GM18517 (cell line): Measurements from ENCODE around the gene UBLCP1.
A peak's percentile ranks its signal among the peaks of the same experiment; 100 is the strongest.
"Not testable (repeated sequence)": the region's sequence is repeated elsewhere in the genome, so short reads cannot be mapped to it uniquely, and the experiment has no call there.

Source experiments
- ATAC-seq: cut with Tn5 transposase; IDR thresholded peaks from one replicate; pipeline ENCODE4 v1.9.1; 2021; ENCODE audit warnings: mild to moderate bottlenecking, moderate library complexity; ENCODE audit not compliant: unreplicated experiment

Gene UBLCP1

DNA sequence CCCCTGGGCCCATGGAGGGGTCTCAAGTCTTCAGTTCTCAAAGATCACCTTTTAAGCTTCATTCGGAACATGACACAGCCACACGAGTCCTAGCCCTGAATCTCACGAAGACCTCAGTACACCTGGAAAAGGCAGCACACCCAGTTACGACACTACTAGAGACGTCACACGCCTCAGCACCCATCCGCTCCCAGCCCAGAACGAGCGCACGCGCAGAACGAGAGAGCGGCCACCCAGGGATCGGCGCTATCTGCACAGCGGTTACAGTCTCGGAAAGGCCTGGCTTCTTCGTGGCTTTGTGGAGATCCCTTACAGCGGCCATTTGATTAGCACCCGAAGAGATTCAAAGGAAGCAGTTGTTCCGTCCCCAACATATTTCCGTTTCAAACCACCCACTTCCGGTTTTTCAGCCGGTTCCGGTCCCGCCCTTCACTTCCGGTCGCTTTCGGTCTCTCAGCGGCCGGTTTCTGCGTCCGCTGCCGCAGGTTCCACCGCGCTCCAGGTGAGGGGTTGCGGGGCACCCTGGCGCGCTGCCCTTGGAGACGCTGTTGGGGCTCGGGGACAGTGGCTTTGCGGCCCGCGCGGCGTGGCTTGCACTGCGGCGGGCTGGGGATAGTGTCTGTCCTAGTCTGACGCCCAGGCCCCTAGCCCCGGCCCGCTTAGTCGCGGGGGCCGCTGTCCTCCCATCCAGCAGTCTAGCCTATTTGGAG, at the start of gene UBLCP1:
UBLCP1 (plus strand) TSS at position 432 of the 710 bp plus-strand sequence. CDS start 5,626 bp downstream, outside the sequence.
- ATAC-seq, result peak; percentile 92

GRCh38 chr5:159214486-159215271, 48.4 kb upstream of the UBLCP1 start:
- no peak for ATAC-seq

DNA sequence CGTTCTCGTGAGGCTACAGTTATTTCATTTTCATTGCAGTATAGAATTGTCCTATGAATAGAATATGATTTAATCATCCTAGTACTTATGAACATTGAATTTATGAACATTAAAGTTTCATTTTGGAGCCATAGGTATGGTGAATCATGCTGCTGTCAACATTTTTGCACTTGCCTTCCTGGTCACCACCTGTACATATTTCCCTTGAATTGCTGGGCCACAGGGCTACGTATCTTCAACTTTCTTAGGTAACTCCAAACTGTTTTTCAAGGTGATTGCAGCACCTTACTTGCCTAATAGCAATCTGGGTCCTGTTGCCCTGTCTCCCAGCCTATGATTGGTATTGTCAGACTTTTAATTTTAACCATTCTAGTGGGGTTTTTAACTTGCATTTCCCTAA, 47.2 kb upstream of the UBLCP1 start:
- no peak for ATAC-seq

- no peak for ATAC-seq
These were observed 46.6 kb upstream of the UBLCP1 start for GRCh38 chr5:159216454-159216853.

DNA sequence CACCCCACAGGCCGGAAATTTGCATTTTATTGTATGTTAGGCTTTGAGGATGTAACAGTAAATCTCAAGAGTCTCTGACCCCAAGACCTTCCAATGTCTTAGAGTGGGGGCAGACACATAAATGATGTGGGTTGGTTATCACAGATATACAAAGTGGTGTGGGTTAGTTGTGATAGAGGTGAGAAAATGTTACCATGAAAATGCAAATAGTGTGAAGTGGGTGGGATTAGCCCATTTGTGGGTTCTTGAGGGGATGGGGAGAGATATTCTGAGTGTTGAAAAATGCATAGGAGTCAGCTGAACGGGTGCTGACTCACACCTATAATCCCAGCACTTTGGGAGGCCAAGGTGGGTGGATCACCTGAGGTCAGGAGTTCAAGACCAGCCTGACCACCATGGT, 45.9 kb upstream of the UBLCP1 start:
- ATAC-seq, result no peak

GRCh38 chr5:159218595-159219023, 44.5 kb upstream of the UBLCP1 start:
- ATAC-seq, result no peak

DNA sequence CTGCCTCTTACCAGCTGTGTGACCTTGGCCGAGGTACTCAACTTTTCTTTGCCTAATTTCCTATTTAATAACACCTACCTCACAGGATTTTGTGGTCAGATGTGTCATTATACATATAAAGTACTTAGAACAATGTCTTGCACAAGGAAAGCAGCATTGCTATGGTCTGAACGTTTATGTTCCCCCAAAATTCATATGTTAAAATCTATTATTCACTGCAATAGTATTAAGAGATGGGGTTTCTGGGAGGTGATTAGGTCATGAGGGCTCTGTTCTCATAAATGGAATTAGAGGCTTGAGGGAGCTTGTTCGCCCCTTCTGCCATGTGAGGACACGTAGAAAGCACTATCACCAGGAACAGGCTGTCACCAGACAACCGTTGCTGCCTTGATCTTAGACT, 42.9 kb upstream of the UBLCP1 start:
- ATAC-seq, result no peak

GRCh38 chr5:159223469-159223868, 39.6 kb upstream of the UBLCP1 start:
- ATAC-seq, result no peak

GRCh38 chr5:159224471-159224870, 38.6 kb upstream of the UBLCP1 start:
- no peak for ATAC-seq

- ATAC-seq, result no peak
These were observed 36.6 kb upstream of the UBLCP1 start for GRCh38 chr5:159226451-159226850.

DNA sequence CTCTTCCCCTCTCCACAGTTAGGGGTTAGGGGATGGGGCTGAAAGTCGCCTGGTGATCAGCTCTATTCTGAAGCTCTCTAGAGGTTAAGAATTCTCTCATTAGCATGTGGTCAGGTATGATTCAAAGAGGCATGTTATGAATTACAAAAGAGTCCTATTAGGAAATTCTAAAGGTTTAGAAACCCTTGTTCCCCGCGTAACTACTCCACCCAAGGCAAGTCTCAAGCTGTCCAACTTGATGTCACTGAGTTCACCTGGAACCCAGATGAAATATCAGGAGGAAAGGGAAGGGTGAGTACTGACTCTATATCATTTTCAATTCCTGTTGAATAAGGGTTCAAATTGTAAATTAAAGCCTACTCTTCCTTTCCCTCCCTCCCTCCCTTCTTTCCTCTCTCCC, 35.6 kb upstream of the UBLCP1 start:
- no peak for ATAC-seq

- ATAC-seq, result not testable (repeated sequence)
These were observed 35.0 kb upstream of the UBLCP1 start for GRCh38 chr5:159228097-159228496.

DNA sequence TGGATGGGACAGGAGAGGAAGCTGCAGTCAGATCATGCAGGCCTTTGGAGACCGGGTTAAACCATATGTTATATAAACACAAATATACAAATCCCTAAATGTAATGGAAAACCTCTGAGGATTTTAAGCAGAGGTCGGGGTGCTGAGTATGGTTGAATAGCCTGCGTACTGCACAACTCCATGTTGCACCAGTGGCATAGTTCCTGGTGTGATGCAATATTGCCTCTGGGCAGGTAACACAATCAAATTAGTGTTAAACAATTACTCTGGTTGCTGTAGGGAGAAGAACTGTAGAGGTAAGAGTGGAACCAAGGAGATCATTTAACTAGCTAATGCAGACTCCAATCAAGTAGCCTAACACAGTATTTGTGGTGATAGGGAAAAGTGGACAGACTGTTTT, 32.4 kb upstream of the UBLCP1 start:
- ATAC-seq, result no peak

DNA sequence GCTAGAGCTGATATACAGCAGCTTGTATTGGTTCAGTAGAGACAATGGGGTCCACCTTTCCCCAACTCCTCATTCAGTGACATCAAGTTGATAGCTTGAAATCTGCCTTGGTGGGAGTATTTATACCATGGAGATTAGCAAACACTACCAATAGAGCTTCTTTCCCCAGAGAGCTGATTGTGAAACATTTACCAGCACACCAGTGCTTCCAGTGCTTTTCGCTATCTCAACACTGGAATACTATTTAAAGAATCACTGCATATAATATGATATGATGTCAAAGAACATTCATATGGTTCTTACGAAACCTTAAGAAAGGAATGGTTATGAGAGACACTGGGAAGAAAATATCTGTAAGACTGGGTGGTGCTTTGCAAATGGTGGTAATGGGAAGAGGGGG, 31.9 kb upstream of the UBLCP1 start:
- no peak for ATAC-seq

- ATAC-seq, result not testable (repeated sequence)
These were observed 27.1 kb upstream of the UBLCP1 start for GRCh38 chr5:159235871-159236520.

GRCh38 chr5:159240301-159240870, 22.7 kb upstream of the UBLCP1 start:
- no peak for ATAC-seq

- no peak for ATAC-seq
These were observed 21.0 kb upstream of the UBLCP1 start for GRCh38 chr5:159241946-159242552.

DNA sequence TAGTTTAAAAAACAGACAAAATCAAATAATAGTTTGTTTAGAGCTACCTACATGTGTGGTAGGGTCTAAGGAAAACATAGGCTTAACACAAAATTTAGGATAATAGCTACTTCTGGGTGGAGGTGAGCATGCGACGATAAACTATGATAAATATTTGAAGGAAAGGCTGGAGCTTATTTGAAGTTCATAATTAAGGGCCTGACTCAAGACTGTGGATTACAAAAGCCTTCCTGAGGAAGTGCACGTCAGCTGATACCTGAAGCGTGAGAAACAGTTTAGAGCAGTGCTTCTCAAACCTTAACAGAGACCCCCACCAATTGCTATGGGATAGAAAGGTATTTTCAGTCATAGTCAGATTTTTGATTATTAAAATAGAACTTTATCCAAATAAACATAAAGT, 20.4 kb upstream of the UBLCP1 start:
- no peak for ATAC-seq

DNA sequence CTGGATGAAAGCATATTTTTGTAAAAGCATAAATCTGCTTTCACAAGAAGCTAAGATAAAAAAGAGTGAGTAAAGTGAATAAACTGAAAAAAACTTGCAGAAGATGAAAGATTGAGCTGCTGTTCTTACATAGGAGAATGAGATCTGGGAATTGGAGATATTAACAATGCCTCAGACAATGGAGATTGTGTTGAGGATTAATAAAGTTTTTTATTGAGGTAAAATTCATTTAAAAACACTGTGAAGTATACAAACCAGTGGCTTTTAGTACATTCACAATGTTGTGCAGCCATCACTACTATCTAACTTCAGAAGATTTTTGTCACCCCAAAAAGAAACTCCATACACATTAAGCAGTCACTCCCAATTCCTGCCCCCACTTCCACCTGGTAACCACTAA, 19.7 kb upstream of the UBLCP1 start:
- ATAC-seq, result no peak

GRCh38 chr5:159244163-159244562, 18.9 kb upstream of the UBLCP1 start:
- no peak for ATAC-seq

DNA sequence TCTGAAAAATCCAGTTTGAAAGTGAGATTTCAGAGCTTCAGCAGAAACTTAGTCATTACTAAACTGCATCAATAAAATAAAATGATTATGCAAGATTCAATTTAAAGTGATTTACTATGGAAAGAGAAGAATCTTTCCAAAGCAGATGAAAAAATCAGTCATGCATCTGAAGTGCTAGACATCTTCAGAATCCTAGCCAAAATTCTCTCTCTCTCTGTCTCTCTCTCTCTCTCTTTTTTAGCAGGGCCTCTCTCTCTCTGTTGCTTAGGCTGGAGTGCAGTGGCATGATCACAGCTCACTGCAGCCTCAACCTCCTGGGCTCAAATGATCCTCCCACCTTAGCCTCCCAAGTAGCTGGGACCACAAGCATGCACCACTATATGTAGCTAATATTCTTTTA, 18.2 kb upstream of the UBLCP1 start:
- no peak for ATAC-seq
